NCI-H146 treated with DMSO at 0.1 percent for 48 hours (cell line): Measurements from ENCODE around the gene ZNRF2.

ENCODE experiments used
- DNase-seq: peaks from one replicate; lab custom pipeline; 2025; ENCODE audit not compliant: unreplicated experiment; lab: John Stamatoyannopoulos, UW

ZNRF2 gene

GRCh38 chr7:30284298-30285066, at the start of gene ZNRF2:
TSS of gene ZNRF2 (plus strand) at chr7:30284597. CDS start at chr7:30285358, 761 bp downstream.
- peak; percentile 95 for DNase-seq

GRCh38 chr7:30237271-30237695, 47.1 kb upstream of the ZNRF2 start:
- DNase-seq: peak; percentile 67

- peak; percentile 58 for DNase-seq
These were observed 45.5 kb upstream of the ZNRF2 start for GRCh38 chr7:30238721-30239441.

GRCh38 chr7:30240106-30240800, 44.1 kb upstream of the ZNRF2 start:
- DNase-seq: no peak

GRCh38 chr7:30241767-30242166, 42.6 kb upstream of the ZNRF2 start:
- DNase-seq: no peak

GRCh38 chr7:30244340-30244739, 40.1 kb upstream of the ZNRF2 start:
- no peak for DNase-seq

GRCh38 chr7:30245913-30246312, 38.5 kb upstream of the ZNRF2 start:
- DNase-seq: no peak

GRCh38 chr7:30246392-30246791, 38.0 kb upstream of the ZNRF2 start:
- DNase-seq: no peak

- DNase-seq: peak; percentile 41
These were observed 36.6 kb upstream of the ZNRF2 start for GRCh38 chr7:30247541-30248401.

GRCh38 chr7:30249316-30249715, 35.1 kb upstream of the ZNRF2 start:
- no peak for DNase-seq

GRCh38 chr7:30249986-30250774, 34.2 kb upstream of the ZNRF2 start:
- no peak for DNase-seq

GRCh38 chr7:30251708-30252329, 32.6 kb upstream of the ZNRF2 start:
- no peak for DNase-seq

- peak; percentile 27 for DNase-seq
These were observed 31.3 kb upstream of the ZNRF2 start for GRCh38 chr7:30252885-30253795.

GRCh38 chr7:30253796-30254165, 30.6 kb upstream of the ZNRF2 start:
- no peak for DNase-seq

GRCh38 chr7:30254248-30254647, 30.1 kb upstream of the ZNRF2 start:
- no peak for DNase-seq

- DNase-seq: no peak
These were observed 29.7 kb upstream of the ZNRF2 start for GRCh38 chr7:30254717-30255063.

- no peak for DNase-seq
These were observed 29.2 kb upstream of the ZNRF2 start for GRCh38 chr7:30255064-30255769.

- DNase-seq: no peak
These were observed 28.0 kb upstream of the ZNRF2 start for GRCh38 chr7:30256349-30256858.
